GM21423 (cell line): Measurements from ENCODE around the gene MYOM1.
A peak's percentile ranks its signal among the peaks of the same experiment; 100 is the strongest.
"Not testable (repeated sequence)": the region's sequence is repeated elsewhere in the genome, so short reads cannot be mapped to it uniquely, and the experiment has no call there.

ENCODE experiments used
- ATAC-seq: cut with Tn5 transposase; IDR thresholded peaks from one replicate; pipeline ENCODE4 v1.9.1; 2021; ENCODE audit warnings: mild to moderate bottlenecking, moderate library complexity; ENCODE audit not compliant: unreplicated experiment

The MYOM1 gene

GRCh38 chr18:3221496-3221895, 1.7 kb upstream of the MYOM1 start:
- ATAC-seq, result no peak

- ATAC-seq, result not testable (repeated sequence)
Observed at GRCh38 chr18:3220868-3221267, 1.1 kb upstream of the MYOM1 start.

GRCh38 chr18:3219241-3219630, 532 bp downstream of the MYOM1 start:
- ATAC-seq, result no peak

GRCh38 chr18:3218819-3219218, 949 bp downstream of the MYOM1 start:
- ATAC-seq, result no peak

GRCh38 chr18:3217948-3218647, 1.7 kb downstream of the MYOM1 start:
- no peak for ATAC-seq

- no peak for ATAC-seq
Observed at GRCh38 chr18:3216987-3217386, 2.8 kb downstream of the MYOM1 start.

GRCh38 chr18:3214855-3215637, 4.7 kb downstream of the MYOM1 start:
- ATAC-seq, result no peak

- ATAC-seq, result no peak
Observed at GRCh38 chr18:3213300-3214059, 6.3 kb downstream of the MYOM1 start.

GRCh38 chr18:3212657-3213056, 7.1 kb downstream of the MYOM1 start:
- no peak for ATAC-seq

- no peak for ATAC-seq
Observed at GRCh38 chr18:3211236-3211992, 8.4 kb downstream of the MYOM1 start.

GRCh38 chr18:3209859-3210569, 9.8 kb downstream of the MYOM1 start:
- peak; percentile 83 for ATAC-seq

- no peak for ATAC-seq
Observed at GRCh38 chr18:3207565-3207964, 12.2 kb downstream of the MYOM1 start.

- no peak for ATAC-seq
Observed at GRCh38 chr18:3205239-3205638, 14.5 kb downstream of the MYOM1 start.

- no peak for ATAC-seq
Observed at GRCh38 chr18:3199942-3200645, 19.7 kb downstream of the MYOM1 start.

GRCh38 chr18:3198260-3198860, 21.4 kb downstream of the MYOM1 start:
- ATAC-seq, result not testable (repeated sequence)

- no peak for ATAC-seq
Observed at GRCh38 chr18:3194947-3195612, 24.7 kb downstream of the MYOM1 start.

GRCh38 chr18:3193331-3193730, 26.4 kb downstream of the MYOM1 start:
- no peak for ATAC-seq

- no peak for ATAC-seq
Observed at GRCh38 chr18:3192752-3193151, 27.0 kb downstream of the MYOM1 start.

GRCh38 chr18:3192286-3192685, 27.5 kb downstream of the MYOM1 start:
- ATAC-seq, result no peak
